Measurements from ENCODE around the gene PTPRG.

- TF ChIP-seq CTCF (IDR thresholded peaks at IDR 0.05 in 4 of 5, conservative IDR thresholded peaks at IDR 0.05 in 1 of 5) (no peak), POLR2A (IDR thresholded peaks at IDR 0.05) (no peak)
These were observed 141.1 kb downstream of the PTPRG start for GRCh38 chr3:61702453-61702852.
